ENCODE measurements around the gene P2RY2. TPM values are rescaled to one million over a fixed set of nuclear protein-coding genes. Genes with fewer than 3 reads are reported as not detected.
"Not testable (repeated sequence)": the region's sequence is repeated elsewhere in the genome, so short reads cannot be mapped to it uniquely, and the experiment has no call there.

P2RY2 gene
- total RNA-seq, 2 experiments from 2014 or later, result not detected

DNA sequence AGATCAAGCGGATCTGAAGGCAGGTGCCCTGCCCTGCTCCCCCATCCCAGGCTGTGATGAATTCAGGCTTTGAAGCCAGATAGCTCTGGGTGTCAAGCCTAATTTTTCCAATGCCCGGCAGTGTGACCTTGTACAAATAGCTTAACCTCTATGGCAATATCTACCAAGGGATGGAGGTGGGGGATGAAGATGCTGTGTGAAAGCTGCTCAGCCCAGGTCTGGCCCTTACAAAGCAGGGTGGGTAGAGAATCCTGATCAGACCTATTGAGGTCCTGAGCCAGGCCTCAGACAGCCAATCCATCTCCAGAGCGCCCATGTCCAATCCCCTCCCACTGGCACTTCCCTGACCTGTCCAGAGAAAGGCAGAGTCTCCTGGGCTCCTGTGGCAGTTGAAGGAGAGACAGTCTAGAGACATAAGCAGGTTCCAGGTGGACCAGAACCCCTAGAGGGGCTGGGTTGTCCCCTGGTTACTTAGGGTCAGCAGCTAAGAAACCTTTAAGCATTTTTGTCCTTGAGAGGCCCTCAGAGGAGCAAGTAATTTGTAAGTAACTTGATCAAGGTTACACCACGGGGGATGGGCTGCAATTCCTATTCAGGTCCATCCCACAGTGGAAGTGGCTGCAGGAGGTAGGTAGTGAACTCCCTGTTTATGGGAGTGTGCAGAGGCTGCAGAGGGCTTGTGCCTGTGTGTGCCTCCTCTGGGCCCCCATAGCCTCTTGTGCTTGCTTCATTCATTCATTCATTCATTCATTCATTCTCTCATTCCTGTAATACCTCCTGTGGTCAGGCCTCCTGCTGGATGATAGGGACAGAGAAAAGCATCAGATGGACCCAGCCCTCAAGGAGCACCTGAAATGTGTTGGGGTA lies 10.4 kb downstream of the P2RY2 start:
- H3K27me3 Mint-ChIP-seq, result peaks cover 4% of the 10 kb centered on the region
- DNase-seq, result no peak
- H3K36me3 Mint-ChIP-seq, result no peaks in the 10 kb centered on the region
- no peak overlapping the region for H3K4me3 Mint-ChIP-seq
- CTCF ChIA-PET, result no interaction called here
- H3K9me3 Mint-ChIP-seq (ENCODE audit: low read depth), result no peaks in the 10 kb centered on the region
- peaks cover 13% of the 10 kb centered on the region for H3K4me1 Mint-ChIP-seq
- no peak for ATAC-seq
- no peak overlapping the region for H3K27ac Mint-ChIP-seq

DNA sequence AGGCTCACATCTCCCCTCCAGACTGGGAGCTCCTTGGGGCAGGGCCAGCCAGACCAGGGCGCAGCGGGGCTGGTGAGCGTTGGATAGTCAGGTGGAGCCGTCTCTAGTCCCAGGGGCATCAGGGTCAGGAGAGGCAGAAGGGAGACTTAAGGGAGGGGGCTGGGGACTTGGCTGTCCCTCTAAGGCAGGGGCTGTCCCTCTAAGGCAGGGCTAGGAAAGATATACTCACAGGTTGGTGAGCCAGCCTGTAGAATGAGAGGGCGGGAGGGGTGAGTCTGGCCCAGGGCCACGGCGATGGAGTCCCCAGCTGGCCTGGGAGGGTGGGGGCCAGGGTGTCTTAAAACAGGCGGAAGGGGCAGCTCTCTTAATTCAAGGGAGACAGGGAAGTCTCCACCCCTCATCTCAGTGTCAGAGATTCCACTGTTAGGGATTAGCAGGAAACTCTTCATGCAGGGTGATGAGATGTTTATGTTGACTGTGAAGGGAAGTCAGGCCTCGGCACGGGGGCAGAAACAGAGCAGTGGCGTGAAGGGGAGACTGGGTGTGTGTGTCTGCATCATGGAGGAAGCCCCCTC lies 11.3 kb downstream of the P2RY2 start:
- Mint-ChIP-seq H3K4me1 (peaks cover 4% of the 10 kb centered on the region), H3K27ac (no peak overlapping the region), H3K27me3 (peaks cover under 1% of the 10 kb centered on the region), H3K4me3 (no peak overlapping the region), H3K9me3 (ENCODE audit: low read depth) (no peaks in the 10 kb centered on the region), H3K36me3 (no peaks in the 10 kb centered on the region)
- ATAC-seq (no peak), DNase-seq (no peak)
- CTCF ChIA-PET, result interaction anchor here (0.6 kb wide), 1 partner anchor 811 kb away, joined by 3 read pairs; no protein-coding TSS in a partner anchor

DNA sequence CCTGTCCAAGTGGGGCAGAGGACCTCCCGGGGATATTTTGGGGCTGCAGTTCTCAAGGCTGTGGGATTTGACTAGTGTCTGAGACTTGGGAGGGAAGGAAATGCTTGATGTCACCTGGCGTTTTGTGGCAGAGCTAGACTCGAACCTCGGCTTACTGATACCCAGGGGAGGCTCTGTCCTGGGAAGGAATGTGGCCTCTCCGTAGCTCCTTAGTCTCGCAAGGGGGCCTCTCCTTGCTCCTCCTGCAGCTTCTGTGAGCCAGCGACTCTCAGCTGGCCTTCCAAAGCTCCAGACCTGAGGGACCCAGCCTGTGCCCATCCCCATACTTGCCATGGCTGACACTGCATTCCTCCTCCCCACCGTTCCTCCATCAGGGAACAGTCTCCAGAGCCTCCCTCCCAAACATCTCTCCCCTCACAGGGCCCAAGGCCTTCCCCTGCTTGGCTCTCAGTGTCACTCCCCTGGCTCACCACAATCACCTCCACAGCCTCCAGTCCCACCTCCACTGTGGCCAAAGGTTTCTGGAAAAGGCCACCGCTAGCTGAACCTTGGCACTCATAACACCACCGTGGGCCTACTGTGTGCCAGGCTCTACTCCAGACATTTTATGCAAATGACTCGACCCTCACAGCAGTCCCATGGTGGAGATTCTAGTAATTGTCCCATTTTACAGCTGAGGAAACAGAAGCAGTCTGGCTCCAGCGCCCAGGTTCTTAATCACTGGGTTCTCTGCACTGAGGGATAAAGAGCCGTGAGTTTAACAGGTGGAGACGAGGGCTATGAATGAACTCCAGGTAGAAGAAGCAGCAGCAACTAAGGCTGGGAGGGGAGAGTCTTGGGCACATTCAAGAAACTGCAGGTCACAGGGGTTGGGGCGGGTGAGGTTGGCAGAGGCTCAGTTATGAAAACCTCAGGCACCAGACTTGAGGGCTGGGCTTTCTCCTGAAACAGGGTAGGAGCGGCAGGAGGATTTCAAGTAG lies 12.1 kb downstream of the P2RY2 start:
- DNase-seq (no peak), ATAC-seq (no peak)
- CTCF ChIA-PET, result interaction anchor here (0.6 kb wide), 1 partner anchor 812 kb away, joined by 3 read pairs; no protein-coding TSS in a partner anchor
- Mint-ChIP-seq H3K4me3 (no peak overlapping the region), H3K36me3 (no peaks in the 10 kb centered on the region), H3K27ac (no peak overlapping the region), H3K27me3 (no peaks in the 10 kb centered on the region), H3K9me3 (ENCODE audit: low read depth) (no peaks in the 10 kb centered on the region), H3K4me1 (no peaks in the 10 kb centered on the region)

DNA sequence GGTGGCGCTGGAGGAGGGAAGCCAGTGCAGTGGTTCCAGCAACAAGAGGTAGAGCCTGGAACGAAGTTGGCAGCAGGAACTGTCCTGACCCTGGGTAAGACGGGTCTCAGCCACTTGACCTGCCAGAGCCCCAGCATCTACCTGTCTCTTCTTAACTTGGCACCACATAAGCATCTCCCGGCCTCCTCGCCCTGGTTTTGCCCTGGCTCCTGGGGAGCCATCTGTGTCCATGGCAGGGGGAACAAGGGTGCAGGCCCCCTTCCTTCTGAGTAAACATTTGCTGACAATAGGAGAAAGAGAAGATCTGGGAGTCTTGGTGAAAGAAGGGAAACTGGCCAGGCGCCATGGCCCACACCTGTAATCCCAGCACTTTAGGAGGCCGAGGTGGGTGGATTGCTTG lies 12.8 kb downstream of the P2RY2 start:
- H3K36me3 Mint-ChIP-seq, result no peaks in the 10 kb centered on the region
- ATAC-seq (no peak), DNase-seq (no peak)
- CTCF ChIA-PET, result interaction anchor here (0.8 kb wide), 1 partner anchor 10 kb away, joined by 3 read pairs; no protein-coding TSS in a partner anchor
- no peaks in the 10 kb centered on the region for H3K9me3 Mint-ChIP-seq (ENCODE audit: low read depth)
- no peak overlapping the region for H3K27ac Mint-ChIP-seq
- no peaks in the 10 kb centered on the region for H3K27me3 Mint-ChIP-seq
- H3K4me3 Mint-ChIP-seq, result no peak overlapping the region
- no peaks in the 10 kb centered on the region for H3K4me1 Mint-ChIP-seq

DNA sequence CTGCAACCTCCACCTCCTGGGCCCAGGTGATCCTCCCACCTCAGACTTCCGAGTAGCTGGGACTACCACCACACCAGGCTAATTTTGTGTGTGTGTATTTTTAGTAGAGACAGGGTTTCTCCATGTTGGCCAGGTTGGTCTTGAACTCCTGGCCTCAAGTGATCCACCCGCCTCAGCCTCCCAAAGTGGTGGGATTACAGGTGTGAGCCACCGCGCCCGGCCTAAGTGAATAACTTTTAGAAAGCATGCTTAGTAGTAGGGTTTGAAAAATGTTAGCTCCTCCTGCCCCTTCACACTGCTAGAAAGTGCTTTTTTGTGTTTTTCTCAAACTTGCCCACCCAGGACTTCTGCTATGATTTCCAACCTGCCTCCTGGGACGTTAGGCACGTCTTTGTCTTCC lies 14.4 kb downstream of the P2RY2 start:
- ATAC-seq; H3K36me3 Mint-ChIP-seq; H3K27me3 Mint-ChIP-seq; H3K4me1 Mint-ChIP-seq; DNase-seq; H3K9me3 Mint-ChIP-seq (ENCODE audit: low read depth); CTCF ChIA-PET; H3K27ac Mint-ChIP-seq; H3K4me3 Mint-ChIP-seq: not testable (repeated sequence)

DNA sequence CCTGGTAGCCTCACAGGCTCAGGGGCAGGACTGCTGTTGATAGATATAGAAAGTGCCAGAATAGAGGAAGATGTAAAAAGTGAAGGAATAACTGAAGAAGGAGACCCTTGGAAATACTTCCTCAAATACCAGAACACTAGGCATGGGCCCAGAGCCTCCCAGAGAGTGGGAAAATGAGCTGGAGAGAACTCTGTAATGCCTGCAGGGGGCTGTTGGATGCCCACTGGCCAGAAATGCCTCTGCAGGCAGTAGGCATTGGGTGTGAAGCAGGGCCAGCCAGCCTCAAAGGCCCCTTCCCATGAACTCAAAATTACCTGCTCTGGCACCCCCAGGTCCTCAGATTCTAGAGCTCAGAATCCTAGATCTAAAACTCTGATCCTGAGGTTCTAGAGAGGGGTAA lies 15.1 kb downstream of the P2RY2 start:
- no peak overlapping the region for H3K4me3 Mint-ChIP-seq
- H3K9me3 Mint-ChIP-seq (ENCODE audit: low read depth), result no peaks in the 10 kb centered on the region
- no peaks in the 10 kb centered on the region for H3K36me3 Mint-ChIP-seq
- CTCF ChIA-PET, result interaction anchor here (1.3 to 2.1 kb wide), 2 partner anchors 11 to 56 kb away, joined by 5 to 6 read pairs; no protein-coding TSS in a partner anchor
- no peak for ATAC-seq
- no peaks in the 10 kb centered on the region for H3K4me1 Mint-ChIP-seq
- DNase-seq, result no peak
- H3K27me3 Mint-ChIP-seq, result no peaks in the 10 kb centered on the region
- no peak overlapping the region for H3K27ac Mint-ChIP-seq

DNA sequence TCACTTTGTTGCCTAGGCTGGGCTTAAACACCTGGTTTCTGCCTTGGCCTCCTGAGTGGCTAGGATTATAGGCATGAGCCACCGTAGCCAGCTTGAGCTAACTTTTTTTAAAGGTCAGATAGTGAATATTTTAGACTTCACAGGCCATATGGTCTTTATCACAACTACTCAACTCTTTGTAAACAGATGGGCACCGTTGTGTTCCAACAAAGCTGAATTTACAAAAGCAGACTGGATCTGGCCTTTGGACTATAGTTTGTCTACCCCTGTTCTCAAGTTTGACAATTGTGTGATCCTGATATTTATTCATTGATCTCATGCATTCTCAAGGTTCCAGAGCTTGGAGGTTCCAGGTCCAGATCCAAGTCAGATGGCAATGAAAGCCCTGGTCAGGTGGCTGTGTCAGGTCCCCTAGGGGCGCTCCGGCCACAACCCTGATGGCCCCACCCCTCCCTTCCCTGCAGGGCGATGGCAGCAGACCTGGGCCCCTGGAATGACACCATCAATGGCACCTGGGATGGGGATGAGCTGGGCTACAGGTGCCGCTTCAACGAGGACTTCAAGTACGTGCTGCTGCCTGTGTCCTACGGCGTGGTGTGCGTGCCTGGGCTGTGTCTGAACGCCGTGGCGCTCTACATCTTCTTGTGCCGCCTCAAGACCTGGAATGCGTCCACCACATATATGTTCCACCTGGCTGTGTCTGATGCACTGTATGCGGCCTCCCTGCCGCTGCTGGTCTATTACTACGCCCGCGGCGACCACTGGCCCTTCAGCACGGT lies 15.8 kb downstream of the P2RY2 start:
- CTCF ChIA-PET, result interaction anchor here (1.3 to 2.1 kb wide), 2 partner anchors 11 to 55 kb away, joined by 5 to 6 read pairs; no protein-coding TSS in a partner anchor

DNA sequence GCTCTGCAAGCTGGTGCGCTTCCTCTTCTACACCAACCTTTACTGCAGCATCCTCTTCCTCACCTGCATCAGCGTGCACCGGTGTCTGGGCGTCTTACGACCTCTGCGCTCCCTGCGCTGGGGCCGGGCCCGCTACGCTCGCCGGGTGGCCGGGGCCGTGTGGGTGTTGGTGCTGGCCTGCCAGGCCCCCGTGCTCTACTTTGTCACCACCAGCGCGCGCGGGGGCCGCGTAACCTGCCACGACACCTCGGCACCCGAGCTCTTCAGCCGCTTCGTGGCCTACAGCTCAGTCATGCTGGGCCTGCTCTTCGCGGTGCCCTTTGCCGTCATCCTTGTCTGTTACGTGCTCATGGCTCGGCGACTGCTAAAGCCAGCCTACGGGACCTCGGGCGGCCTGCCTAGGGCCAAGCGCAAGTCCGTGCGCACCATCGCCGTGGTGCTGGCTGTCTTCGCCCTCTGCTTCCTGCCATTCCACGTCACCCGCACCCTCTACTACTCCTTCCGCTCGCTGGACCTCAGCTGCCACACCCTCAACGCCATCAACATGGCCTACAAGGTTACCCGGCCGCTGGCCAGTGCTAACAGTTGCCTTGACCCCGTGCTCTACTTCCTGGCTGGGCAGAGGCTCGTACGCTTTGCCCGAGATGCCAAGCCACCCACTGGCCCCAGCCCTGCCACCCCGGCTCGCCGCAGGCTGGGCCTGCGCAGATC lies 16.5 kb downstream of the P2RY2 start:
- CTCF ChIA-PET, result interaction anchor here (1.0 to 3.3 kb wide), 4 partner anchors 10 to 54 kb away, joined by 3 to 15 read pairs (median 6); no protein-coding TSS in a partner anchor

More for the DNA sequence above, 15.8 kb downstream of the P2RY2 start:
- Mint-ChIP-seq H3K27me3 (no peaks in the 10 kb centered on the region), H3K36me3 (no peaks in the 10 kb centered on the region), H3K4me1 (no peaks in the 10 kb centered on the region), H3K4me3 (no peak overlapping the region), H3K9me3 (ENCODE audit: low read depth) (no peaks in the 10 kb centered on the region), H3K27ac (no peak overlapping the region)
- DNase-seq (no peak), ATAC-seq (no peak)

DNA sequence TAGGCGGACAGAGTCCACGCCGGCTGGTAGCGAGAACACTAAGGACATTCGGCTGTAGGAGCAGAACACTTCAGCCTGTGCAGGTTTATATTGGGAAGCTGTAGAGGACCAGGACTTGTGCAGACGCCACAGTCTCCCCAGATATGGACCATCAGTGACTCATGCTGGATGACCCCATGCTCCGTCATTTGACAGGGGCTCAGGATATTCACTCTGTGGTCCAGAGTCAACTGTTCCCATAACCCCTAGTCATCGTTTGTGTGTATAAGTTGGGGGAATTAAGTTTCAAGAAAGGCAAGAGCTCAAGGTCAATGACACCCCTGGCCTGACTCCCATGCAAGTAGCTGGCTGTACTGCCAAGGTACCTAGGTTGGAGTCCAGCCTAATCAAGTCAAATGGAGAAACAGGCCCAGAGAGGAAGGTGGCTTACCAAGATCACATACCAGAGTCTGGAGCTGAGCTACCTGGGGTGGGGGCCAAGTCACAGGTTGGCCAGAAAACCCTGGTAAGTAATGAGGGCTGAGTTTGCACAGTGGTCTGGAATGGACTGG lies 17.2 kb downstream of the P2RY2 start:
- Mint-ChIP-seq H3K4me3 (no peak overlapping the region), H3K9me3 (ENCODE audit: low read depth) (no peaks in the 10 kb centered on the region), H3K27me3 (no peaks in the 10 kb centered on the region), H3K4me1 (no peaks in the 10 kb centered on the region), H3K27ac (no peak overlapping the region), H3K36me3 (no peaks in the 10 kb centered on the region)
- CTCF ChIA-PET, result interaction anchor here (1.0 to 3.3 kb wide), 6 partner anchors 11 to 56 kb away, joined by 3 to 15 read pairs (median 6); no protein-coding TSS in a partner anchor
- ATAC-seq (no peak), DNase-seq (no peak)

More for the DNA sequence above, 16.5 kb downstream of the P2RY2 start:
- Mint-ChIP-seq H3K4me1 (no peaks in the 10 kb centered on the region), H3K36me3 (no peaks in the 10 kb centered on the region), H3K9me3 (ENCODE audit: low read depth) (no peaks in the 10 kb centered on the region), H3K27me3 (no peaks in the 10 kb centered on the region), H3K4me3 (no peak overlapping the region), H3K27ac (no peak overlapping the region)
- no peak for DNase-seq
- ATAC-seq, result no peak

DNA sequence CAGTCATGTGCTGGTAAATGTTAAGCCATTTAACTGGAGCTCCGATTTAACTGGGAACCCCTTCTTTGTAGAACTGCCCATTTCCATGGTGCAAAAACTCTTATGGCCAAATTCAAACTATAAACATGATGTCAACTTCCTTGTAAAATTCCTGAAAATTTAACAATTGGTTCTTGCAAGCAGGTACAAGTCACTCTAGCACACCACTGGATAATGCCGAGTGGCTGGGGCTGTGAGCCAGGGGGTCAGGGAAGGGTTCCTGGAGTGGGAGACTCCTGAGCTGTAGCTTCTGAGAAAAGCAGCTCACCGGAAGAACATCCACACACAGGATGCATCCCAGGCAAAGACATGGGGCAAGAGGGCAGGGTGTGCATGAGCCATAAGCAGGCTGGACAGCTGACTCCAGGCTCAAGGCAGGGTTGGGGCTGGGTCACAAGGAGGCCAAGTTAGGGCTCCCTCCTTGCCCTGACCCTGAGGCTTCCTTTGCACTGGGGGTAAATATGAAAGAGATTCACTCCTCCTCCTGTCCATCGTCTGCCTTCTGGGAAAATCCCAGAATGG lies 18.2 kb downstream of the P2RY2 start:
- ATAC-seq (no peak), DNase-seq (no peak)
- CTCF ChIA-PET, result interaction anchor here (0.6 to 3.3 kb wide), 17 partner anchors 9 to 440 kb away, joined by 3 to 15 read pairs (median 4); no protein-coding TSS in a partner anchor
- H3K27me3 Mint-ChIP-seq, result no peaks in the 10 kb centered on the region
- no peaks in the 10 kb centered on the region for H3K9me3 Mint-ChIP-seq (ENCODE audit: low read depth)
- H3K4me1 Mint-ChIP-seq, result no peaks in the 10 kb centered on the region
- no peak overlapping the region for H3K4me3 Mint-ChIP-seq
- H3K27ac Mint-ChIP-seq, result no peak overlapping the region
- H3K36me3 Mint-ChIP-seq, result no peaks in the 10 kb centered on the region

DNA sequence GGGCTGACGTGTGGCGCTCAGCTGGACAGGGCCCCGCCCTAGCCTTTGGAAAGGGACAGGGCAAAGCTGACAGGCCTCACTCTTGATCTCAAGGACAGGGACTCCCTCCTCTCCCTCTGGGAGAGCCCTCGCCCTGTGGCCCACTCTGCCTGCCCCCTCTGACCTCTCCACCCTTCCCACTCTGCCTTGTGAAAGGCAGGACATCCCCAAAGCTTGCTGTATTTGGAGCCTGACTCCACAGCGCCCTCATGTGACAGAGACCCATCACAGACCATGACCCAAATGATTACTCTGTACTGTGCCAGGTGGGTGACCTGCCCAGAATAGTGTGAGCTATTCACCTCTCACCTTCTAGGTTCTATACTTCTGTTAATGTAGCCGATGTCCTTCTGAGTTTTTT lies 18.8 kb downstream of the P2RY2 start:
- DNase-seq (peak; percentile 54), ATAC-seq (peak; percentile 57)
- H3K9me3 Mint-ChIP-seq (ENCODE audit: low read depth), result no peaks in the 10 kb centered on the region
- H3K4me3 Mint-ChIP-seq, result no peak overlapping the region
- H3K36me3 Mint-ChIP-seq, result no peaks in the 10 kb centered on the region
- CTCF ChIA-PET, result interaction anchor here (0.6 to 3.3 kb wide), 17 partner anchors 8 to 441 kb away, joined by 3 to 15 read pairs (median 4); no protein-coding TSS in a partner anchor
- H3K4me1 Mint-ChIP-seq, result no peaks in the 10 kb centered on the region
- H3K27ac Mint-ChIP-seq, result no peak overlapping the region
- peaks cover 3% of the 10 kb centered on the region for H3K27me3 Mint-ChIP-seq
